ENCODE results near the gene MRPL52. TPM values are rescaled to one million over a fixed set of nuclear protein-coding genes. Genes with fewer than 3 reads are reported as not detected.
A peak's percentile ranks its signal among the peaks of the same experiment; 100 is the strongest.
"Not testable (repeated sequence)": the region's sequence is repeated elsewhere in the genome, so short reads cannot be mapped to it uniquely, and the experiment has no call there.

The MRPL52 gene
- polyA plus RNA-seq, 10 donors = 52.4 to 74.3 (median 64.1) TPM

- peak; percentile 77 to 95 (median 93) for DNase-seq
Observed at GRCh38 chr14:22850944-22851764, 21.5 kb downstream of the MRPL52 start.

GRCh38 chr14:22852178-22852577 lies 22.5 kb downstream of the MRPL52 start:
- DNase-seq = not testable (repeated sequence)

GRCh38 chr14:22852599-22852939 lies 22.9 kb downstream of the MRPL52 start:
- DNase-seq = no peak

- peak; percentile 85 to 95 (median 91) for DNase-seq
Observed at GRCh38 chr14:22852940-22853767, 23.5 kb downstream of the MRPL52 start.

GRCh38 chr14:22854296-22854695 lies 24.6 kb downstream of the MRPL52 start:
- DNase-seq = not testable (repeated sequence)

GRCh38 chr14:22854963-22855724 lies 25.5 kb downstream of the MRPL52 start:
- DNase-seq = no peak

GRCh38 chr14:22856428-22856827 lies 26.7 kb downstream of the MRPL52 start:
- DNase-seq = no peak

- not testable (repeated sequence) for DNase-seq
Observed at GRCh38 chr14:22860377-22860776, 30.7 kb downstream of the MRPL52 start.

GRCh38 chr14:22861651-22862050 lies 32.0 kb downstream of the MRPL52 start:
- no peak for DNase-seq

- DNase-seq = no peak
Observed at GRCh38 chr14:22864979-22865378, 35.3 kb downstream of the MRPL52 start.

GRCh38 chr14:22865424-22866405 lies 36.0 kb downstream of the MRPL52 start:
- peak in 1 of 3 donors; percentile 53 for DNase-seq

GRCh38 chr14:22866874-22867273 lies 37.2 kb downstream of the MRPL52 start:
- no peak for DNase-seq

- DNase-seq = no peak
Observed at GRCh38 chr14:22870811-22871223, 41.1 kb downstream of the MRPL52 start.

- peak; percentile 89 to 97 (median 92) for DNase-seq
Observed at GRCh38 chr14:22871224-22872032, 41.7 kb downstream of the MRPL52 start, which contains the start of gene LRP10. Gene LRP10 (plus strand): TSS chr14:22871740. CDS start chr14:22872304, 564 bp downstream.

- peak; percentile 76 to 95 (median 88) for DNase-seq
Observed at GRCh38 chr14:22872033-22872832, 42.5 kb downstream of the MRPL52 start.

GRCh38 chr14:22872833-22873520 lies 43.3 kb downstream of the MRPL52 start:
- DNase-seq = no peak

- DNase-seq = no peak
Observed at GRCh38 chr14:22875003-22875747, 45.5 kb downstream of the MRPL52 start.

Data from muscle of back (tissue), 11 donors.